Endothelial cell of umbilical vein (primary cell): ENCODE results near the gene SCUBE3.

Source experiments
- CTCF ChIP-seq, 2 donors: IDR thresholded peaks; 1 replicate in 1 of 2; 2 replicates in 1 of 2; pipeline ENCODE4 v1.5.1; 2011; ENCODE audit warnings: low read length in 2 of 2, mild to moderate bottlenecking in 2 of 2, moderate library complexity in 2 of 2, control low read depth in 1 of 2, inconsistent platforms in 1 of 2, low read depth in 1 of 2; ENCODE audit not compliant: insufficient read depth in 1 of 2; ENCODE audit errors: extremely low read depth in 1 of 2
- EZH2 ChIP-seq: IDR thresholded peaks from 2 replicates; pipeline ENCODE4 v1.6.1; 2012; ENCODE audit warnings: borderline replicate concordance, low read depth, mild to moderate bottlenecking, moderate library complexity, low read length, inconsistent platforms; ENCODE audit not compliant: severe bottlenecking
- FOS ChIP-seq: IDR thresholded peaks from 2 replicates; pipeline ENCODE4 v1.6.1; 2011; ENCODE audit warnings: mild to moderate bottlenecking, low read length, moderate library complexity, borderline replicate concordance; ENCODE audit not compliant: insufficient read depth
- GATA2 ChIP-seq: IDR thresholded peaks from 2 replicates; pipeline ENCODE4 v1.7.0; 2011; ENCODE audit warnings: low read depth, mild to moderate bottlenecking, moderate library complexity, mixed read lengths, low read length; ENCODE audit not compliant: insufficient read length, insufficient read depth
- JUN ChIP-seq: IDR thresholded peaks from 2 replicates; pipeline ENCODE4 v1.6.1; 2011; ENCODE audit warnings: borderline replicate concordance, low read depth; ENCODE audit not compliant: insufficient read length, insufficient read depth
- MAX ChIP-seq: IDR thresholded peaks from 2 replicates; pipeline ENCODE4 v1.6.1; 2011; ENCODE audit not compliant: insufficient read depth, insufficient read length
- POLR2A ChIP-seq: IDR thresholded peaks from 2 replicates; pipeline ENCODE4 v1.6.1; 2012; ENCODE audit warnings: low read depth, mild to moderate bottlenecking, control low read depth, low read length
- POLR2AphosphoS5 ChIP-seq: IDR thresholded peaks from 2 replicates; pipeline ENCODE4 v1.6.1; 2012; ENCODE audit warnings: low read depth, mild to moderate bottlenecking, control low read depth, low read length, moderate library complexity; ENCODE audit not compliant: insufficient read depth

- TF ChIP-seq CTCF (IDR thresholded peaks at IDR 0.05; ENCODE audit: extremely low read depth in 1 of 2, insufficient read depth in 1 of 2, low read depth in 1 of 2, low read length in 2 of 2) (no peak), POLR2A (no peak), MAX (no peak), POLR2AphosphoS5 (no peak), EZH2 (no peak), GATA2 (no peak), JUN (no peak), FOS (no peak)
Observed at GRCh38 chr6:35267446-35267845, 53.7 kb downstream of the SCUBE3 start.
